GM10248 (cell line): ENCODE results near the gene NMD3.
"Not testable (repeated sequence)": the region's sequence is repeated elsewhere in the genome, so short reads cannot be mapped to it uniquely, and the experiment has no call there.

ENCODE experiments used
- CTCF ChIA-PET: fragments of 300-600 bp; sonication (Branson Sonifier 250); formaldehyde crosslinking; extraction: SDS; loops from one replicate; lab custom pipeline; 2021; ENCODE audit warnings: antibody characterized with exemption; lab: Yijun Ruan, JAX
- POLR2A ChIA-PET: fragments of 350-650 bp; sonication (Branson Sonifier 250); formaldehyde crosslinking; extraction: SDS; loops from one replicate; lab custom pipeline; 2020; ENCODE audit warnings: antibody characterized with exemption; lab: Yijun Ruan, JAX
- DNase-seq: peaks from one replicate; pipeline ENCODE4 v3.0.0; 2012; ENCODE audit errors: extremely low spot score
- CTCF ChIP-seq: IDR thresholded peaks from 2 replicates; pipeline ENCODE4 v1.5.1; 2012; ENCODE audit warnings: mild to moderate bottlenecking, low read depth; ENCODE audit errors: extremely low read depth, missing control alignments, control extremely low read depth

Gene NMD3

DNA sequence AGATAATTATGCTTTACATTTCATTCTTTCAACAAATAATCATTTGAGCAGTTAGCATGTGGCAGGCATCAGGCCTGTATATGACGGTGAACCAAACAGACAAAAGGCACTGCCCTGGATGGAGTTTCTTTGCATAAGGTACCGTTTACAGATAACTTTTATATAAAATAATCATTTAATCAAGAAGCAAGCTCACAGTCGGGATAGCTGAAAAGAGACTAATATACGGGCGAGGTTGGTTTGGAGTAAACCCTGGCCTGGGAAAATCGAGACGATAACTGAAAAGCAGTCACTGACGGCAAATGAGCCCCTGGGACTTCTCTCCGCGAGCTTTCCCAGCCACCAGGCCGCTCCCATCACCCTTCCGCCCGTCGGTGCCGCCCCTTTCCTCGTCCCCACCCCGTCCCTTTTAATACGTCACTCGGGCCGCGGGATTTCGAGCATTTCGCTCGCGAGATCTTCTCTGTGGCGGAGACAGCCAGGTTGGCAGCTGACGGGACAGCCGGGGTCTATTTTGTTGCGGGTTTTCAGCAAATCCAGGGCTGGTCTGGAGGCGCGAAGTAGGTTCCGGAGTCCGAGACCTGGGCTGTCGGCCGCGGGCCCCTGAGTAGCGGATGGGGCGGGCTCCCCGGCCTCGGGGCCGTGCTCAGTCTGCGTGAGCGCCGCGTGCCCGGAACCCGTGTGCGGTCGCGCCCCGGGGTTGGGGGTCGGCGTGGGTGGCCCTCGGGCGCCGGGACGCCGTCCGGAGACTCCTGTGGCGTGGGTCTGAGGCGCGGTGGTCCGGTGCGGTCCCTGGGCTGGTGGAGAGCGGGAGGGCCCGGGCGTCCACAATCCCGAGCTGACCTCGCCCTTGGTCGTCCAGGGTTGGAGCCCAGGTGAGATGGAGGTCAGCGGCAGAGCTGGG, at the start of gene NMD3:
TSS of gene NMD3 (plus strand) at position 462 of the 904 bp plus-strand sequence. CDS start 703 bp downstream, outside the sequence.
- ChIA-PET POLR2A (interaction anchor here (1.0 to 1.1 kb wide), 2 partner anchors 10 to 196 kb away, joined by 3 to 4 read pairs; no protein-coding TSS in a partner anchor), CTCF (interaction anchor here (0.9 to 2.7 kb wide), 6 partner anchors 10 to 264 kb away, joined by 3 to 16 read pairs (median 4); no protein-coding TSS in a partner anchor)
- peak; percentile 94 for DNase-seq
- TF ChIP-seq CTCF = no peak

DNA sequence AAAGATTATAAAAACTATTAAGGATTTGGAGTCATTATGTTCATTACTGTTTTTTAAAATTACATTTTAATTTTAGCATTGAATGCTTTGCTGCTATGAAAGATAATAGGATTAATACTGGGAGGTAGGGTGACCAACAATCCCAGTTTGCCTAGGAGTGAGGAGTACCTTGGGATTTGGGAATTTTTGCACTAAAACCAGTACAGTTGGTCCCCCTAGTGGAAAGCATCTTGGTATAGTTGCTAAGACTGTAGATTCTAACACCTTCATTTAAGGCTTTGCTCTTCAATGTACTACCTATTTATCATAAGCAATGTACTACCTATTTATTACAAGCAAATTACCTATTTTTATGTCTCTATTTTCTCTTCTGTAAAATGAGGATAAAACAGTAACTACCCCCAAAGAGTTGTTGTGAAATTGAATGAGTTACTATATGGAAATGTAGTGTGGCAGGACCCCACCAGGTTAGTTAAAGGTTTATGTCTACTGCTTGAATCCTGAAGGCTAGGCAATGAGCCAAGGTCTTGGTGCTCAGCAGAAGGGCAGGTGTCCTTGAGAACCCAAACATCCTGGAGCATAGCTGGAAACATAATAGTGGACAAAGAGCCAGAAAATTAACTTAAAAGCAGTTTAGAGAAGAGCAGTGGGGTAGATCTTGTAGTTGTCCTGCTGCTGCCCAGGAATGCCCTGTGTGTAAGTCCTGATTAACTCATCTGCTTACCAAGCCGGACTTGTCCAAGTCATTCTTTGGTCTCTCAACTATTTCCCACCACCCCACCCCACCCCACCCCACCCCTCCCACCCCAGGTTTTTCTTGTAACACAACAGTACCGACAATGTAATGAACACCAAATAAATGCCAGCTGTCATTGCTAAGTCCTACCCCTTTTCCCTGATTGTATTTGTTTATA, 49.2 kb upstream of the NMD3 start:
- TF ChIP-seq CTCF = no peak
- DNase-seq = no peak
- ChIA-PET CTCF (no interaction called here), POLR2A (no interaction called here)

DNA sequence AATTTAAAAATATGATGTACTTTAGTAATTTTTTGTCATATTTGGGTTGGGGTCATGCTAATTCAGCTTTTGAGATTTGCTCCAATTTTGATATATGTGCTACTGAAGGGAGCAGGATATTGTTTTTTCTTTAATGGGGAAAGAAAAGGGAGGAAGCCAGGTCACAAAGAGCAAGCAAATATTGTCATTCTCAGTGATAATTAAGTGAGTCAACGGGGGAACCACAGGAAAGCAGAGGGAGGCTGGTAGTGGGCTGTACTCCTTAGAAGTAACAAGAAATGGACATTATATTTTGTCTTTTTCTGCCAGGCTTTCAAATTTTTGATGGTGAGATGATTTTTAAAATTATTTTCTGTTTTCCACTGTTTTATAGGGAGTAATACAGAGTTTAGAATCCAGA, 45.6 kb upstream of the NMD3 start:
- TF ChIP-seq CTCF = no peak
- CTCF ChIA-PET = no interaction called here
- DNase-seq = no peak
- POLR2A ChIA-PET = no interaction called here

DNA sequence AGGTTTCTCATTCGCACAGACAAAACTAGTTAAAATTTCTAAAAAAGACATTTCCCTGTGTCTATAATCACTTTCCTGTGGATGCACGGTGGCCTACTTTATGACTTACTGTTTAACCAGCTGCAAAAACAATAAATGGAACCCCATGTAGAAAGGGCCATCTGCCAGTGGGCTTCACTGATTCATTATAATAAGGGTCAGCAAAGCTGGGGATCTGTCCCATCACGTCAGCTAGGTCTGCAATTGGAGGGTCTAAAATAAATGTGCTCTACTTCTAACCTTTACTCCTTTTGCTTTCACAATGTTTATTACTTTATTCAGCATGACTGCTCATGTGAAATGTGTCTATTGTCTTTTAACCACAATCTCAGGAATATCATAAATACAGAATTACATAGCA, 43.1 kb upstream of the NMD3 start:
- DNase-seq = no peak
- POLR2A ChIA-PET = no interaction called here
- no peak for TF ChIP-seq CTCF
- CTCF ChIA-PET = interaction anchor here (0.8 to 2.0 kb wide), 4 partner anchors 8 to 191 kb away, joined by 3 to 5 read pairs (median 3); no protein-coding TSS in a partner anchor

- CTCF ChIA-PET, POLR2A ChIA-PET, DNase-seq: not testable (repeated sequence)
Observed at GRCh38 chr3:161181371-161181770, 39.7 kb upstream of the NMD3 start.

DNA sequence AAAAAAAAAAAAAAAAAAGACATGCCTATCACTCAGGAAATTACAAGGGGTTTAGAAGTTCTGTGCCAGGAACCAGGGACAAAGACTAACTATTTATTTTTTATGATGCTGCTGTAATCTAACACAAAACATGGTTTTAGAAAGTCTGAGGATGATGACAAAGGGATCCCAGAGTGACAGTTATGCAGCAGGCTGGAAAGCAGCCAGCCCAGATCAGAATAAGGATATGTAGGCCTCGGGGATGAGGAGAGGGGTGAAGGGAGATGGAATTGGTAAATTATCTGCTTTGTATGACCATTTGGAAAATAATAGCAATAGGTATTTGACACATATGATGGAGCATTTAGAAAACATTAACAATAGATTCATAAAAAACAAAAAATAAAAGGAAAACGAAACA, 34.1 kb upstream of the NMD3 start:
- TF ChIP-seq CTCF = no peak
- ChIA-PET POLR2A (no interaction called here), CTCF (interaction anchor here (1.3 to 1.6 kb wide), 2 partner anchors 9 to 12 kb away, joined by 3 read pairs; no protein-coding TSS in a partner anchor)
- no peak for DNase-seq
